PC-3 (cell line): ENCODE measurements around the gene WWP2. TPM values are rescaled to one million over a fixed set of nuclear protein-coding genes. Genes with fewer than 3 reads are reported as not detected.

ENCODE experiments used
- ATAC-seq: fragments of 200-7000 bp; cut with Tn5 transposase; 2 replicates; pipeline ENCODE4 v1.9.1; 2020; ENCODE audit warnings: mild to moderate bottlenecking, moderate library complexity
- BruUV-seq: library from RNA; stranded (reverse); fragments of 400-500 nt; replicated peaks from 2 replicates; lab custom pipeline; 2021; lab: Mats Ljungman, UMichigan
- CTCF ChIA-PET: fragments of 300-600 bp; sonication (Branson Sonifier 250); formaldehyde crosslinking; loops from one replicate; lab custom pipeline; 2022; ENCODE audit warnings: antibody characterized with exemption; lab: Charles Lee
- POLR2A ChIA-PET: fragments of 300-600 bp; sonication (Branson Sonifier 250); formaldehyde crosslinking; loops from one replicate; lab custom pipeline; 2022; ENCODE audit warnings: antibody characterized with exemption; ENCODE audit not compliant: unreplicated experiment; lab: Charles Lee
- DNase-seq: peaks from one replicate; pipeline ENCODE4 v3.0.0-alpha.2; 2015
- H2AFZ ChIP-seq: fragments of 300-600 bp; sonication (generic); 2 replicates; pipeline ENCODE4 v1.6.0; 2016; ENCODE audit warnings: antibody characterized with exemption, low read length
- H3F3A ChIP-seq: fragments of 300-600 bp; sonication (generic); one replicate; pipeline ENCODE4 v1.6.0; 2017; ENCODE audit warnings: antibody characterized with exemption, low read length, control low read depth, mild to moderate bottlenecking; ENCODE audit not compliant: unreplicated experiment
- H3K27ac ChIP-seq: fragments of 300-600 bp; sonication (generic); 2 replicates; pipeline ENCODE4 v1.5.1; 2016; ENCODE audit warnings: mild to moderate bottlenecking, low read length
- H3K27me3 ChIP-seq: fragments of 300-600 bp; sonication (generic); 2 replicates; pipeline ENCODE4 v1.6.1; 2016; ENCODE audit warnings: low read length, mixed read lengths
- H3K36me3 ChIP-seq: fragments of 300-600 bp; sonication (generic); 2 replicates; pipeline ENCODE4 v1.6.1; 2016; ENCODE audit warnings: low read depth, mixed run types, low read length, mixed read lengths
- H3K4me1 ChIP-seq: fragments of 300-600 bp; sonication (generic); 2 replicates; pipeline ENCODE4 v1.5.1; 2016; ENCODE audit warnings: low read length; ENCODE audit not compliant: insufficient read depth
- H3K4me2 ChIP-seq: fragments of 300-600 bp; sonication (generic); 2 replicates; pipeline ENCODE4 v1.6.0; 2016; ENCODE audit warnings: low read length
- H3K4me3 ChIP-seq: fragments of 300-600 bp; sonication (generic); 2 replicates; pipeline ENCODE4 v1.5.1; 2016; ENCODE audit warnings: mild to moderate bottlenecking, low read length, mixed read lengths
- H3K79me2 ChIP-seq: fragments of 300-600 bp; sonication (generic); 2 replicates; pipeline ENCODE4 v1.6.1; 2017; ENCODE audit warnings: low read length, mixed read lengths
- H3K9ac ChIP-seq: fragments of 300-600 bp; sonication (generic); 2 replicates; pipeline ENCODE4 v1.6.0; 2016; ENCODE audit warnings: mild to moderate bottlenecking, low read length
- H3K9me2 ChIP-seq: fragments of 300-600 bp; sonication (generic); replicated peaks from 2 replicates; pipeline ENCODE4 v1.6.1; 2016; ENCODE audit warnings: mixed run types, low read length, mixed read lengths
- H3K9me3 ChIP-seq: fragments of 300-600 bp; sonication (generic); 2 replicates; pipeline ENCODE4 v1.6.1; 2016; ENCODE audit warnings: low read length, mixed read lengths
- H4K20me1 ChIP-seq: fragments of 300-600 bp; sonication (generic); 2 replicates; pipeline ENCODE4 v1.6.1; 2016; ENCODE audit warnings: low read length, mixed read lengths
- EZH2 ChIP-seq: fragments of 300-600 bp; sonication (generic); IDR thresholded peaks from one replicate; pipeline ENCODE4 v1.6.1; 2017; ENCODE audit warnings: antibody characterized with exemption, mild to moderate bottlenecking, low read length; ENCODE audit not compliant: unreplicated experiment
- EZH2phosphoT487 ChIP-seq: fragments of 300-600 bp; sonication (generic); IDR thresholded peaks from 2 replicates; pipeline ENCODE4 v1.6.1; 2018; ENCODE audit warnings: mild to moderate bottlenecking, antibody characterized with exemption, low read length, borderline replicate concordance
- intact Hi-C: fragments of 100-400 bp; cut with micrococcal nuclease; formaldehyde crosslinking; loops from 2 replicates; pipeline ENCODE4 v1.9.0; 2023
- total RNA-seq: library from RNA; depleted of rRNA; stranded (reverse); fragments of >200 nt; gene quantifications from 2 replicates; pipeline ENCODE4 v1.2.3, GENCODE V29; 2014
- TF ChIP-seq, protein P1 (sequence below): fragments of 300-600 bp; sonication (generic); conservative IDR thresholded peaks from 2 replicates; pipeline ENCODE4 v1.5.1; 2017; ENCODE audit warnings: antibody characterized with exemption, low read depth, mild to moderate bottlenecking, low read length

The WWP2 gene
- total RNA-seq, 1 experiment from 2014 or later: 15.8 TPM

GRCh38 chr16:69935740-69936139 is 173.6 kb downstream of the WWP2 start:
- intact Hi-C loops: no loop called here
- ChIA-PET CTCF (no interaction called here), POLR2A (no interaction called here)
- no peaks in the 10 kb centered on the region for H3K79me2 ChIP-seq
- no peaks in the 10 kb centered on the region for H4K20me1 ChIP-seq
- ATAC-seq (no peak), DNase-seq (no peak)
- H3K27ac ChIP-seq: no peak overlapping the region
- no peaks in the 10 kb centered on the region for H3K27me3 ChIP-seq
- H3K36me3 ChIP-seq: no peaks in the 10 kb centered on the region
- no peaks in the 10 kb centered on the region for H3K9me3 ChIP-seq
- BruUV-seq: no TSS peak
- H3K4me1 ChIP-seq: no peaks in the 10 kb centered on the region
- H3K9me2 ChIP-seq: no peaks in the 10 kb centered on the region
- no peak overlapping the region for H2AFZ ChIP-seq
- no peaks in the 10 kb centered on the region for H3F3A ChIP-seq
- no peak overlapping the region for H3K4me2 ChIP-seq
- no peak overlapping the region for H3K9ac ChIP-seq
- no peak overlapping the region for H3K4me3 ChIP-seq
- TF ChIP-seq EZH2phosphoT487: no peak
- no peak for TF ChIP-seq EZH2
- TF ChIP-seq, protein P1, sequence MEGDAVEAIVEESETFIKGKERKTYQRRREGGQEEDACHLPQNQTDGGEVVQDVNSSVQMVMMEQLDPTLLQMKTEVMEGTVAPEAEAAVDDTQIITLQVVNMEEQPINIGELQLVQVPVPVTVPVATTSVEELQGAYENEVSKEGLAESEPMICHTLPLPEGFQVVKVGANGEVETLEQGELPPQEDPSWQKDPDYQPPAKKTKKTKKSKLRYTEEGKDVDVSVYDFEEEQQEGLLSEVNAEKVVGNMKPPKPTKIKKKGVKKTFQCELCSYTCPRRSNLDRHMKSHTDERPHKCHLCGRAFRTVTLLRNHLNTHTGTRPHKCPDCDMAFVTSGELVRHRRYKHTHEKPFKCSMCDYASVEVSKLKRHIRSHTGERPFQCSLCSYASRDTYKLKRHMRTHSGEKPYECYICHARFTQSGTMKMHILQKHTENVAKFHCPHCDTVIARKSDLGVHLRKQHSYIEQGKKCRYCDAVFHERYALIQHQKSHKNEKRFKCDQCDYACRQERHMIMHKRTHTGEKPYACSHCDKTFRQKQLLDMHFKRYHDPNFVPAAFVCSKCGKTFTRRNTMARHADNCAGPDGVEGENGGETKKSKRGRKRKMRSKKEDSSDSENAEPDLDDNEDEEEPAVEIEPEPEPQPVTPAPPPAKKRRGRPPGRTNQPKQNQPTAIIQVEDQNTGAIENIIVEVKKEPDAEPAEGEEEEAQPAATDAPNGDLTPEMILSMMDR: no peak

- no peaks in the 10 kb centered on the region for H3K4me1 ChIP-seq
- no peaks in the 10 kb centered on the region for H3F3A ChIP-seq
- POLR2A ChIA-PET: no interaction called here
- intact Hi-C loops: no loop called here
- H3K79me2 ChIP-seq: no peaks in the 10 kb centered on the region
- CTCF ChIA-PET: no interaction called here
- no peaks in the 10 kb centered on the region for H3K9me3 ChIP-seq
- no peak overlapping the region for H3K4me2 ChIP-seq
- no peaks in the 10 kb centered on the region for H3K36me3 ChIP-seq
- ATAC-seq (no peak), DNase-seq (no peak)
- H3K9me2 ChIP-seq: no peaks in the 10 kb centered on the region
- H3K9ac ChIP-seq: no peak overlapping the region
- H2AFZ ChIP-seq: no peak overlapping the region
- H3K27ac ChIP-seq: no peak overlapping the region
- no peak overlapping the region for H3K4me3 ChIP-seq
- no peaks in the 10 kb centered on the region for H4K20me1 ChIP-seq
- no TSS peak for BruUV-seq
- TF ChIP-seq, protein P1: no peak
- no peak for TF ChIP-seq EZH2phosphoT487
- TF ChIP-seq EZH2: no peak
- no peaks in the 10 kb centered on the region for H3K27me3 ChIP-seq
Observed at GRCh38 chr16:69936252-69936651, 174.1 kb downstream of the WWP2 start.

- TF ChIP-seq, protein P1: no peak
- TF ChIP-seq EZH2: no peak
- no peak for TF ChIP-seq EZH2phosphoT487
- BruUV-seq: no TSS peak
- ChIA-PET POLR2A (no interaction called here), CTCF (no interaction called here)
- Histone ChIP-seq H3K27me3 (no peaks in the 10 kb centered on the region), H3K36me3 (no peaks in the 10 kb centered on the region), H3K4me2 (no peak overlapping the region), H3F3A (no peaks in the 10 kb centered on the region), H3K4me3 (no peak overlapping the region), H3K9me3 (no peaks in the 10 kb centered on the region), H3K9ac (no peak overlapping the region), H3K27ac (no peak overlapping the region), H4K20me1 (no peaks in the 10 kb centered on the region), H2AFZ (no peak overlapping the region), H3K79me2 (no peaks in the 10 kb centered on the region), H3K4me1 (no peaks in the 10 kb centered on the region), H3K9me2 (no peaks in the 10 kb centered on the region)
- DNase-seq: no peak
- intact Hi-C loops: no loop called here
- ATAC-seq: no peak
Observed at GRCh38 chr16:69936751-69937211, 174.6 kb downstream of the WWP2 start.
